GM19324 (cell line): Measurements from ENCODE around the gene XIRP2.

ENCODE experiments used
- ATAC-seq: cut with Tn5 transposase; IDR thresholded peaks from one replicate; pipeline ENCODE4 v1.9.1; 2021; ENCODE audit warnings: mild to moderate bottlenecking, moderate library complexity; ENCODE audit not compliant: unreplicated experiment, low FRiP score

Gene XIRP2, protein sequence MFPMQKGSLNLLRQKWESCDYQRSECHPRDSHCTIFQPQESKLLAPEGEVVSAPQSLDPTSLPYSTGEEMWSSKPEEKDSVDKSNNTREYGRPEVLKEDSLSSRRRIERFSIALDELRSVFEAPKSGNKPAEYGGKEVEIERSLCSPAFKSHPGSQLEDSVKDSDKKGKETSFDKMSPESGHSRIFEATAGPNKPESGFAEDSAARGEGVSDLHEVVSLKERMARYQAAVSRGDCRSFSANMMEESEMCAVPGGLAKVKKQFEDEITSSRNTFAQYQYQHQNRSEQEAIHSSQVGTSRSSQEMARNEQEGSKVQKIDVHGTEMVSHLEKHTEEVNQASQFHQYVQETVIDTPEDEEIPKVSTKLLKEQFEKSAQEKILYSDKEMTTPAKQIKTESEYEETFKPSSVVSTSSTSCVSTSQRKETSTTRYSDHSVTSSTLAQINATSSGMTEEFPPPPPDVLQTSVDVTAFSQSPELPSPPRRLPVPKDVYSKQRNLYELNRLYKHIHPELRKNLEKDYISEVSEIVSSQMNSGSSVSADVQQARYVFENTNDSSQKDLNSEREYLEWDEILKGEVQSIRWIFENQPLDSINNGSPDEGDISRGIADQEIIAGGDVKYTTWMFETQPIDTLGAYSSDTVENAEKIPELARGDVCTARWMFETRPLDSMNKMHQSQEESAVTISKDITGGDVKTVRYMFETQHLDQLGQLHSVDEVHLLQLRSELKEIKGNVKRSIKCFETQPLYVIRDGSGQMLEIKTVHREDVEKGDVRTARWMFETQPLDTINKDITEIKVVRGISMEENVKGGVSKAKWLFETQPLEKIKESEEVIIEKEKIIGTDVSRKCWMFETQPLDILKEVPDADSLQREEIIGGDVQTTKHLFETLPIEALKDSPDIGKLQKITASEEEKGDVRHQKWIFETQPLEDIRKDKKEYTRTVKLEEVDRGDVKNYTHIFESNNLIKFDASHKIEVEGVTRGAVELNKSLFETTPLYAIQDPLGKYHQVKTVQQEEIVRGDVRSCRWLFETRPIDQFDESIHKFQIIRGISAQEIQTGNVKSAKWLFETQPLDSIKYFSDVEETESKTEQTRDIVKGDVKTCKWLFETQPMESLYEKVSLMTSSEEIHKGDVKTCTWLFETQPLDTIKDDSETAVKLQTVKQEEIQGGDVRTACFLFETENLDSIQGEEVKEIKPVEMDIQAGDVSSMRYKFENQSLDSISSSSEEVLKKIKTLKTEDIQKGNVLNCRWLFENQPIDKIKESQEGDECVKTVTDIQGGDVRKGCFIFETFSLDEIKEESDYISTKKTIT (N-terminal part only)

DNA sequence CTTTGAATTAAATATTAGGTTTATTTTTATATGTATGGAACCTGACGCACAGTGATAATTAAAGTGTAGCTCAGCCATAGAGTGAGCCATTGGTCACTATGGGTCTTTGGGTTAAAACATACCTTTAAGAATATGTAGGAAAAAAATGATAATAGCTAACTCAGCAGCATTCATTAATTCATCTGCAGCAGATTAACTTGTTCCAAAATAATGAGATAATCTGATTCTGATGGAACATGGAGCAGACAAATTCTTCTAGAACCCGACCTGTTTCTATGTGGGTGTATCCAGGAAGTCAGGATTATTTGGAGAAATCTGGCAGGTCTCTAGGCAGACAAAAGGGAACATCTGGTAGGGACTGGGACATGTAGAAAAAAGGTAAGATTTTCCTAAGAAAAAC, at the start of gene XIRP2:
XIRP2 (plus strand) TSS at position 301 of the 400 bp plus-strand sequence. CDS start 15,003 bp downstream, outside the sequence.
- ATAC-seq: no peak

DNA sequence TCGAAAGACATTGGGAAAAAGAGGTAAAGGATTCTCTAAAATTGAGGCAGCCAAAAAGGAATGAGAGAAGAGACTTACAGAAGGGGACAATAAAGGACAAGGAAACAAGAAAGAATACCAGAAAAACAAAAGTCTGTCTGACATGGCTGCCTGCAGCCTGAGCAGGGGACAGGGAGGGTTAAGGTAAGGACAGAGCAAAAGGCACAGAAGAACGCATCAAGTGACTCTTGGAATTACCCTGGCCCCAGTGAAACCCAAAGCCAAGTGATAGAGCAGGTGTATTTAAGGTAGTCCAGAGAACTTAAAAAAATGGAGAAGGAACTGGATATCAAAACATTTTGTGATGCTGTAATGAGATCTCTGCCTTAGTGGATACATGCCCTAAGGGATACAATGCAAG, 47.1 kb upstream of the XIRP2 start:
- no peak for ATAC-seq

DNA sequence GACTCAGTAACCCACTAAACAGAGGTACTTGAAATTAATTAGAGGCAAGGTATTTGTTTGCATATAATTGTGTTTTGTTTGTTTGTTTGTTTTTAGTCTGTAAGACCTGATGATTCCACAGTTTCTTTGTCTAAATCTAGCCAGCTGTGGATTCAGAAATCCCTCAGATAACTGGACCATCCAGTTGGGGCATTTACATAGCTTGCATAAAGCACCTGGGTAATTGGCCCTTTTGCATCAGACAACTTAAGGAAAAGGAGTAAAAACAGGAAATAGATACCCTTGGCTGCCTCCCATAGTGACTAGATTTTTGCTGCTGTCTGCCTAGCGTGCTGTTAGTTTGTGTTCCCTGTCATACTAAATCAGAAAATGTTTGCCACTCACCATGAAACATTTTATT, 46.6 kb upstream of the XIRP2 start:
- ATAC-seq: no peak

DNA sequence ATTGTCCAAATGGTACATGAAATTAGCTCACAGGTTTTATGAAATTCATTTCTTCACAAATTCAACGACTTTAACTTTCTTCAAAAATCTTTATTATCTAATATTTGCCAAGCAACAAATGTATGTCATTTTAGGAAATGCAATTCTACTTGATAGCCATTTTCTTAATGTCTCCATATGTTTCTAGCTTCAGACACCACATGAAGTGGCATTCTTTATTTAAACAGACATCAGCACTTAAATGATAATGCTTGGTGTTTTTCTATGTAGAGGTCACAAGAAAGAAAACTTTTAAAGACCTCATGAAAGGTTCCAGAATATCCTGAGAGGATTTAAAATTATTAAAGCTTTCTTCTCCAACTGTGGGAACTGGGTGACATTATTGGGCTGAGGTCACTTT, 44.2 kb upstream of the XIRP2 start:
- no peak for ATAC-seq

DNA sequence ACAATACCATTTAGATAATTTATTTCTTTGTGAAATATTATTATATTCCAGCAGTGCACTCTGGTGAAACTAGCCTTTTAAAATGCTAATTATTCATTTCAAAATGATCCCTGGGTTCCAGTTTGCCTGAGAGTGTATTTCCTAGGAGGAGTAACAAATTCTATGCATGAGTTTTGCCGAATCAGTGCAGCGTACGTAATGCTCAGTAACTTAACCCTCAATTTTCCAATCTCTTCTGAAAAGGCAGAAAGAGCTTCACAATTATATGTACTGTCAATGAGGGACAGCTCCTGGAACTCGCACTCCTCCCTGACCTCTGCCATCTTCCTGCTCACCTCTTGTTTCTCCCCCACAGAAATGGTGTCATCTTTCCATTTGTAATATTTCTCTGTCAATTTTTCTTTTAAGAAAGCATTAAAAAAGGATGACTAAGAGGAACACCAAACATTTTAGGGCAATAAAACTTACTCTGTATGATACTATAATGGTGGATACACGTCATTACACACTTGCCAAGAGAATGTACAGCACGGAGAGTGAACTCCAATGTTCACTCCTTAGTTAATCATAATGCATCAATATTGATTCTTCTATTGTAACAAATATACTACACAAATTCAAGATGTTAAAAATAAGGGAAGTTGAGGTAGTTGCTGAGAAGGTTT, 25.7 kb upstream of the XIRP2 start:
- no peak for ATAC-seq

DNA sequence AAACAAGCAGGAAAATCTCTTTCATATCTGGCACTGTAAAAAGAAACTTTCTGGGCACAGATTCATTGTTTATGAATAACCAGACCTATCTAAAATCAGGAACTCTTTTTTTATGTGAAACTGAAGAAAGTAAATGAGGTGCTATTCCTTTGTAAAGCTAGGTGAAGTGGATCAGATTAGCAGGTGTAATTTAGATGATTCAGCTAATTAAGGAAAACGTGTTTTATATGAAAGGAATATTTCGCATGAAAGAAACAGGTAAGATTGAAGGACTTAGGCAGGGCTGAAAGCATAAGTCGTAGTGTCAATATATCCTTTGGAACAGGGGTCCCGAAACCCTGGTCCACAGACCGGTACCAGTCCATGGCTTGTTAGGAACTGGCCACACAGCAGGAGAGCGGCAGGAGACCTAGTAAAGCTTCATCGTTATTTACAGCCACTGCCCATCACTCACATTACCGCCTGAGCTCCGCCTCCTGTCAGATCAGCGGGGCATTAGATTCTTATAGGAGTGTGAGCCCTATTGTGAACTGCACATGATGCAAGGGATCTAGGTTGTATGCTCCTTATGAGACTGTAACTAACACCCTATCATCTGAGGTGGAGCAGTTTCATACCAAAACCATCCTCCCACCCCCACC, 20.3 kb upstream of the XIRP2 start:
- no peak for ATAC-seq

DNA sequence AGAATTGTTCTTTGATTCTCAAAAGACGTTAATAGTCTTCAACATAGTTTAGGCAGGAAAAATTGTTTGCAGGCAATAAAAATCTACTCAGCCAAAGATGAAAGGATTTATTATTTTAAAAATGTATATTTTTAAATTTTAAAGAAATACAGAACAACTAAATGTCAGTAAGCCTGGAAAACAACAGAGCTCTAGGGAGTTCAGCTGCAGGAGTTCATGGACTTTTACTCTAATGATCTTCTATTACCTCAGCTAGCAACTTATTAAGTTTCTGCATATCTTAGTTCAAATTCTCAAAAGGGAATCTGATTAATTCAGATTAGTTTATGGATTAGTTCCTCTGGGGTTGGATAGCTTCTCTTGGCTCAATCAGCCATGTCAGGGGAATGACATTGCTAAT, 17.9 kb upstream of the XIRP2 start:
- ATAC-seq: no peak

DNA sequence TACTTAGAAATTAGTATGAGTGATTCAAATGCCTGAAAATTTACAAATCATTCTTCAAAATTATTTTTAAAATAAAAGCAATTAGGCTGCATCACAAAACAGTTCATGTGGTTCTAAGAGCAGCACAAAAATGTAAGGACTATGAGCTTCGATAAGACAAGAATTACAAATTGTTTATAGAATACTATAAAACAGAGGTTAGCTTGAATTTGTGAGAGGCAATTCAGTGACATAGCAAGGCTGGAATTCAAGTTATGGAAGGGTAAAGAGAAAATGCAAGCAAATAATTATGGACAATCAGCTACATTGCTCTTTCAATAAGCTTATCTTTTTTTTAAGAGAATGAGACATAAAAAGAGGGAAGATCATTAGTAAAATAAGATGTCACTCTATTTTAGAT, 7.1 kb upstream of the XIRP2 start:
- ATAC-seq: no peak

DNA sequence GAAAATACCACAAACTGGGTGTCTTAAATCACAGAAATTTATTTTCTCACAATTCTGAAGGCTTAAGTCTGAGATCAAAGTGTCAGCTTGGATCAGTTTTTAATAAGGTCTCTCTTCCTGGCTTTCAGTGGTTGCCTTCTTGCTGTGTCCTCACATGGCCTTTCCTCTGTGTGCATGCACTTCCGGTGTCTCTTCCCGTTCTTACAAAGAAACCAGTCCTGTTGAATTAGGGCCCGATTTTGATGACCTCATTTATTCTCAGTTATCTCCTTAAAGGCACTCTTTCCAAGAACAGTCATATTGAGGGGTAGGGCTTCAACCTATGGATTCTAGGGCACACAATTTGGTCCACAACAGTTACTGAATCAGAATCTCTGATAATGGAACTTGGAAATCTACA, 5.4 kb upstream of the XIRP2 start:
- ATAC-seq: no peak

DNA sequence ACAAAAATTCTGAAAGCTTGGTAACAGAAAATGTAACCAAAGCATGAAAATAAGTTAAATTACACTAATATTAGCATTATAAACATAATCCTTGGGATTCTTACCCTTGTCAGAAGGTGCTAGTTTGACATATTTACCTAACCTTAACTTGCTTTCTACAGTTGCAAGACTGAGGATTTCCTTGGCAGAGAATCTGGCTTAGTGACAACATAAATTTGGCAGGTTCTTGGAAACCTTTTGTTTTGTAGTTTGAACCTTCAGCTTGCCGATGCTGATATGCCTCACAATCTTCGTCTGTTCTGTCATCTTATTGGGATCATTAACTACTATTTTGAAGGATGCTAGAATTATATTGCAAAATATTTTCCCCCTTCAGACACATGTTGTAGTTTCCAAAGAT, 3.4 kb downstream of the XIRP2 start:
- no peak for ATAC-seq

DNA sequence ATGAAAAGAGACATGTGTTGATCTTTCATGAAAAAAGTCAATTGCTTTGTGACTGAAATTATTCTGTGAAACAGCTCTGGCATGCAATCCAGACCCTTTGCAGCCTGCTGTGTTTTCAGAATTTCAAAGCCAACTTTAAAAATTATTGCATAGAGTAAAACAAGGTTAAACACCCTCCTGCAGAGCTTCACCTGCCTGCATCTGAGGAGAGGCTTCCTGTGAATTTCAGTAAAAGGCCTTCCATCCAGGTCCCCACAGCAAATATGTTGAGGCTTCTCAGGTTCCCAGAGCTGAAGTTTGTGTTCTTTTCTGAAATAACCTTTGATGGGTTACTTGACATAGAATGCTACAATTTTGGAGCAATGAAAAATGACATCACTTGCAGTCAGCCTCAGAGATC, 4.1 kb downstream of the XIRP2 start:
- ATAC-seq: no peak

DNA sequence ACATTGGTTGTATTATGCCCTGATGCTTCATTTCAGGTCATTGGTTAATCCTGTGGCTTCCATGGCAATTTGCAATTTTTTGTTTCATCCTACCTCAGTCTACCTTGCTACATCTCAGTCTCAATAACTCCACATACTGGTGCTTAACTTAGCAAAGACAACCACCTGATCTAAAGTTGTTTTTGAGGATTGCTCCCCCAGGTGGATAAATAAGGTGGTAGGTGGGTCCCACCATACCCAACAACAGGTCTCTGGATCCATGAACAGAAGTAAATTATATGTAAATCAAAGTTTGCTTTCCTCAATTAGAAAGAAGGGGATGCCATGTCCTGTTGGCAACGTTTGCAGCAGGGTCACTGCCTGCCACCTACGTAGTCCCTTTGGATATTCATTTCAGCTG, 7.0 kb downstream of the XIRP2 start:
- ATAC-seq: no peak

DNA sequence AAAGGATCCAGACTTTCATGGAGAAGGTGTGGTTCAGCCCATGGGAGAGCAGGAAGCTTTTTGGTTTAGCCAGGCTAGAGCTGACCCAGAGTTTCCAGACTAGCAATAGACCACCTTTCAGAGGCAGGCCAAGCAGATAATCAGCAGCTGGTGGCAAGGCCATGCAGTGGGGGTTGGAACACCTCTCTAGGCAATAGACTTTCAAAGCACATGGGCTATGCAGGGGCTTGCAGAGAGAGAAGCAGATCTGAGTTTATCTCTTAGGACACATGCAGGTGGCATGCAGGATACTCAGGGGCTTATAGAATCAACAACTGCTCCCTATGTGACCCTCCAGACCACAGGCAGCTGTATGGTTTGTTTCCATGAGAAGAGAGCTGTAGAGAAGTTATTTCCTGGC, 9.4 kb downstream of the XIRP2 start:
- no peak for ATAC-seq

DNA sequence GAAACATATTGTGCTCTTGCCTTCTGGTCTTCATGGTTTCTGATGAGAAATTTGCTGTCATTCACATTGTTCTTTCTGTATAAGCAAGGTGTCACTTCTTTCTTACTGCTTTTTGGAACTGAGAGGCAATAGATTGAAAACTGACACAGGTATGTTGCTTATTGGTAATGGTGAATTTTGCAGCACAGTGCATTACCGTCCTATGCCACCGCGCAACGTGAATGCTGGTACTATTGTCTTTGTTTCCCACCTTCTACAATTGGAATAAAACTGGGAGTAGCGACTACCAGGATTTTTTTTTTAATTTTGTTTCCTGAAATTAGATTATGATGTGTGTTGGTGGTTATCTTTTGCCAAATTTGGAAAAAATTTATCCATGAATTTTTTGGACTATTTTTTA, 11.4 kb downstream of the XIRP2 start:
- ATAC-seq: no peak

DNA sequence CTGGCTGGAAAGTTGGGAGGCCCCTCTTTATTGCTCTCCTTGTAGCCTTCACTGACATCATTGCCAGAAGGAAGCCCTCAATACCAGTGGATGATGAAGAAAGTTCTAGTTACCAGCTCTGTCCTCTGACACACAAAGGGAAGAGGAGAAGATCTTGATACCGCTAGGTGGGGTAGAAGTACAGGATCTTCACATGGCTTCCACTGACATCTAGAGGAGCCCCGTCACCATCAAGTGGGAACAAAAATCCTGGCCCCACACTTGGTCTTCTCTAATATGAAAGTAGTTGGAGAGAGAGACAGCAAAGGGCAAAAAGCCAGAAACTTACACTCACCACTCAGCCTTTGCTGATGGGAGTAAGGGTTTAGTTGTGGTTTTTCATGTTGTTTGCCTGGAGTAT, 12.4 kb downstream of the XIRP2 start:
- ATAC-seq: no peak

DNA sequence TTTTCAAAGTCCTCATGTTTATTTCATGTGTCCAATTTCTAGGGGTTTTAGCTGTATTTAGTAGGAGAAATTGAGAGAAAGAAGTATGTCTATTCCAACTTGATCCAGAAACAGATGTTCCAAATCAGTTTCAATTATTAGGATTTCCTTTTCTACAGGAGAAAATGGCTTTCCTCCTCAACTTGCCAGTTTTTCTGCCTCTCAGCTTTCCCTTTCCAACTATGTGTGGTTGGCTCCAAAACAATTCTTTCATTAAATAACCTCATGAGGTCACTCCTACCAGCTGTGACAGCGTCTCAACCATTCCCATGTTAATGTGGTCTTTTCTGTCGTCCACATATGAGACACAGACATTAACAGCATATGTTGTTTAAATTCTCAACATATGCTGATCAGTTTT, 13.1 kb downstream of the XIRP2 start:
- ATAC-seq: no peak

DNA sequence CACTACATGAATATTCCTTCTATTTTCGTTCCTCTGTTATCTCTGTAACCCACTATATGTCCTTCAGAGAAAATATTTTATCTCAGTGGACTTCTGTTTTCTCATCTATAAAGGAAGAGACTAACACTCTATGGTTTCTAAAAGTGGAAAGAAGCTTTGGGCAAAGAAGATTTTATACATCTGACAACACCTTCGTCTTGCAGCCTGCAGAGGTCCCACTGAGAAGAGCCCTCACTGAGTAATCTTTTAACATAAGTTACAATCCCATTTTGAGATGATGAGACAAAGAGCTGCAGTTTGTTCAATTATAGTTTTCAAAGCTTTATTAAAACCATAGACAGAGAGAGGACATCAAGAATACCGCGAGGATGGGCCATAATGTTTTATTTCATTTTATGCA, 28.7 kb downstream of the XIRP2 start:
- no peak for ATAC-seq

DNA sequence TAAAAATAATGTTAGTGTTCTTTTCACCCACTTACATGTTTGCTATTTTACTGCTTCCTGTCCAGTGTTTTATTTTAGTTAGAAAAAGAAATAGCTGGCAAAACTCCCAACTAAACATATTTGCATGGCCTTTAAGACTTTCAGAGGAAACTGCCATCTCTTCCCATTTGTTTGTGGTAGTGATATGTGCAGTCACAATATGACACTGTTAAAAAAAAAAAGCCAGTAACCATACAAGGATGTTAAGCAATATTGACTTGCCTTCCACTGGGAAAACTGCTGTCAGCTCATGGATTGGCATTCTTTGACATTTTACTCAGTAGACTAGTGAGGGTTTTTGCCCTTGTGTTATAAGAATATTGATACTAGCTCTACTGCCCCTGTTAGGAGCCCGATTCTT, 29.1 kb downstream of the XIRP2 start:
- no peak for ATAC-seq

DNA sequence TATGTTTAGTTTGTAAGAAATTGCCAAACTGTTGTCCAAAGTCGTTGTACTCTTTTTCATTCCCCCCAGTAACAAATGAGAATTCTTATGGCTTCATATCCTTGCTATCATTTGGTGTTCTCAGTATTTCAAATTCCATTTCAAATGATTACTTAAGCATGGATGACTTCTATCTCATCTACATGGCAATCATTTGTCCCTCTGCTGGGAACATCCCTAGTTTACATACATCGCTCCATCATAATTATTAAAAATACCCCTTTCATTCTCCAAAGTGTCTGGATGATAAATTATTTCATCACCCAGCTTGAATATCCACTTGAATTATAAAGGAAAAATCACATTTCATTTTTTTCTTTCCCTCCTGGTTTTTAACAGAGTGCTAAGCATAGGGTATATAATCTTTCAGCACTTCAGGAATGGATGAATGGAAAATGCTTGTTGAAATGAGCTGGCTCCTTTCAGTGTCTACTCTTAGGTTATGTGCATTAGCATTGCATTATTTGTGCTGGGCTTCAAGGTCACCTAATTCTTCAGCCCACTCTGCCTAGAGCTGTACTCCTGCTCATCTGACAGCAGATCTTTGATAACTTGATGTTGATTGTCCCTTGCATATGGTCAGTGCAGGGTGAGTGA, 33.1 kb downstream of the XIRP2 start:
- ATAC-seq: no peak
